ENCODE results near the gene LYSET.

The LYSET gene

GRCh38 chr14:93150227-93151208 is 34.6 kb upstream of the LYSET start:
- no peaks in the 10 kb centered on the region for H3K79me1 ChIP-seq (replicated peaks; ENCODE audit: low read length, poor library complexity, severe bottlenecking)
- H2AK5ac ChIP-seq (ENCODE audit: low read length, severe bottlenecking): no peak overlapping the region
- H2BK15ac ChIP-seq (ENCODE audit: low read depth, poor library complexity, severe bottlenecking): no peak overlapping the region
- no peak overlapping the region for H2BK5ac ChIP-seq (ENCODE audit: low read depth, low read length, poor library complexity, severe bottlenecking)
- no peak overlapping the region for H3K23ac ChIP-seq (ENCODE audit: low read length in 2 of 2)
- H3K18ac ChIP-seq (ENCODE audit: low read depth in 1 of 2, low read length in 2 of 2): no peak overlapping the region
- no peak overlapping the region for H2AFZ ChIP-seq (ENCODE audit: low read depth, low read length)
- no peak overlapping the region for H4K91ac ChIP-seq (ENCODE audit: low read length)
- no peak overlapping the region for H3K27ac ChIP-seq (ENCODE audit: low read length, poor library complexity, severe bottlenecking)
- no peaks in the 10 kb centered on the region for H3K36me3 ChIP-seq (ENCODE audit: control insufficient read depth in 1 of 2, insufficient read depth in 2 of 2, low read depth in 1 of 2, low read length in 2 of 2)
- H3K4ac ChIP-seq (ENCODE audit: low read depth in 1 of 2, low read length in 2 of 2): no peak overlapping the region
- H3K14ac ChIP-seq (ENCODE audit: low read length in 2 of 2): no peak overlapping the region
- no peak overlapping the region for H3K4me2 ChIP-seq (ENCODE audit: low read length, poor library complexity, severe bottlenecking)
- no peak for DNase-seq
- no peak overlapping the region for H3K4me3 ChIP-seq (ENCODE audit: insufficient read depth in 1 of 2, low read depth in 1 of 2, low read length in 2 of 2)
- H2BK120ac ChIP-seq (ENCODE audit: low read depth, low read length): no peak overlapping the region
- peaks cover 0 to 9% of the 10 kb centered on the region in 2 experiments for H3K27me3 ChIP-seq (ENCODE audit: control insufficient read depth in 1 of 2, insufficient read depth in 1 of 2, low read length in 2 of 2)
- whole genome bisulfite sequencing: 71% methylated on average over 14 of the region's 16 CpGs
- no peak overlapping the region for H2BK12ac ChIP-seq (ENCODE audit: low read length in 2 of 2)
- H3K9ac ChIP-seq (ENCODE audit: low read length): no peak overlapping the region
- peaks cover 4% of the 10 kb centered on the region for H3K4me1 ChIP-seq (ENCODE audit: control insufficient read depth, insufficient read depth, low read depth, low read length)
- H4K8ac ChIP-seq (ENCODE audit: low read length): no peak overlapping the region
- no peaks in the 10 kb centered on the region for H3K9me3 ChIP-seq (ENCODE audit: control insufficient read depth, low read length)

GRCh38 chr14:93153121-93153520 is 32.0 kb upstream of the LYSET start:
- Histone ChIP-seq H3K9me3 (ENCODE audit: control insufficient read depth, low read length) (no peaks in the 10 kb centered on the region), H2BK15ac (ENCODE audit: low read depth, poor library complexity, severe bottlenecking) (no peak overlapping the region), H3K4me2 (ENCODE audit: low read length, poor library complexity, severe bottlenecking) (no peak overlapping the region), H3K36me3 (ENCODE audit: control insufficient read depth in 1 of 2, insufficient read depth in 2 of 2, low read depth in 1 of 2, low read length in 2 of 2) (no peaks in the 10 kb centered on the region), H3K4me1 (ENCODE audit: control insufficient read depth, insufficient read depth, low read depth, low read length) (peaks cover 4% of the 10 kb centered on the region), H3K9ac (ENCODE audit: low read length) (no peak overlapping the region), H4K8ac (ENCODE audit: low read length) (no peak overlapping the region), H3K27ac (ENCODE audit: low read length, poor library complexity, severe bottlenecking) (no peak overlapping the region), H3K79me1 (replicated peaks; ENCODE audit: low read length, poor library complexity, severe bottlenecking) (no peaks in the 10 kb centered on the region), H3K14ac (ENCODE audit: low read length in 2 of 2) (no peak overlapping the region), H2AK5ac (ENCODE audit: low read length, severe bottlenecking) (no peak overlapping the region), H3K4me3 (ENCODE audit: insufficient read depth in 1 of 2, low read depth in 1 of 2, low read length in 2 of 2) (no peak overlapping the region), H2BK120ac (ENCODE audit: low read depth, low read length) (no peak overlapping the region), H4K91ac (ENCODE audit: low read length) (no peak overlapping the region), H2BK12ac (ENCODE audit: low read length in 2 of 2) (no peak overlapping the region), H3K27me3 (ENCODE audit: control insufficient read depth in 1 of 2, insufficient read depth in 1 of 2, low read length in 2 of 2) (peaks cover 0 to 4% of the 10 kb centered on the region in 2 experiments), H2AFZ (ENCODE audit: low read depth, low read length) (no peak overlapping the region), H2BK5ac (ENCODE audit: low read depth, low read length, poor library complexity, severe bottlenecking) (no peak overlapping the region), H3K18ac (ENCODE audit: low read depth in 1 of 2, low read length in 2 of 2) (no peak overlapping the region), H3K4ac (ENCODE audit: low read depth in 1 of 2, low read length in 2 of 2) (no peak overlapping the region), H3K23ac (ENCODE audit: low read length in 2 of 2) (no peak overlapping the region)
- WGBS: 81% methylated on average over 5 of the region's 7 CpGs
- no peak for DNase-seq

GRCh38 chr14:93155667-93156066 is 29.4 kb upstream of the LYSET start:
- Histone ChIP-seq H3K9me3 (ENCODE audit: control insufficient read depth, low read length) (no peaks in the 10 kb centered on the region), H3K14ac (ENCODE audit: low read length in 2 of 2) (no peak overlapping the region), H3K4ac (ENCODE audit: low read depth in 1 of 2, low read length in 2 of 2) (no peak overlapping the region), H2BK5ac (ENCODE audit: low read depth, low read length, poor library complexity, severe bottlenecking) (no peak overlapping the region), H3K27ac (ENCODE audit: low read length, poor library complexity, severe bottlenecking) (no peak overlapping the region), H3K18ac (ENCODE audit: low read depth in 1 of 2, low read length in 2 of 2) (no peak overlapping the region), H3K9ac (ENCODE audit: low read length) (no peak overlapping the region), H2BK120ac (ENCODE audit: low read depth, low read length) (no peak overlapping the region), H3K23ac (ENCODE audit: low read length in 2 of 2) (no peak overlapping the region), H3K36me3 (ENCODE audit: control insufficient read depth in 1 of 2, insufficient read depth in 2 of 2, low read depth in 1 of 2, low read length in 2 of 2) (no peaks in the 10 kb centered on the region), H3K4me2 (ENCODE audit: low read length, poor library complexity, severe bottlenecking) (no peak overlapping the region), H3K4me3 (ENCODE audit: insufficient read depth in 1 of 2, low read depth in 1 of 2, low read length in 2 of 2) (no peak overlapping the region), H2BK15ac (ENCODE audit: low read depth, poor library complexity, severe bottlenecking) (no peak overlapping the region), H2AFZ (ENCODE audit: low read depth, low read length) (no peak overlapping the region), H3K27me3 (ENCODE audit: control insufficient read depth in 1 of 2, insufficient read depth in 1 of 2, low read length in 2 of 2) (no peaks in the 10 kb centered on the region), H3K79me1 (replicated peaks; ENCODE audit: low read length, poor library complexity, severe bottlenecking) (no peaks in the 10 kb centered on the region), H3K4me1 (ENCODE audit: control insufficient read depth, insufficient read depth, low read depth, low read length) (peaks cover 3% of the 10 kb centered on the region), H2AK5ac (ENCODE audit: low read length, severe bottlenecking) (no peak overlapping the region), H4K8ac (ENCODE audit: low read length) (no peak overlapping the region), H4K91ac (ENCODE audit: low read length) (no peak overlapping the region), H2BK12ac (ENCODE audit: low read length in 2 of 2) (no peak overlapping the region)
- no peak for DNase-seq
- WGBS: 100% methylated on average over 2 of the region's 2 CpGs

GRCh38 chr14:93156693-93157369 is 28.3 kb upstream of the LYSET start:
- H4K8ac ChIP-seq (ENCODE audit: low read length): no peak overlapping the region
- H3K23ac ChIP-seq (ENCODE audit: low read length in 2 of 2): no peak overlapping the region
- no peak overlapping the region for H2BK12ac ChIP-seq (ENCODE audit: low read length in 2 of 2)
- no peaks in the 10 kb centered on the region for H3K36me3 ChIP-seq (ENCODE audit: control insufficient read depth in 1 of 2, insufficient read depth in 2 of 2, low read depth in 1 of 2, low read length in 2 of 2)
- no peaks in the 10 kb centered on the region for H3K79me1 ChIP-seq (replicated peaks; ENCODE audit: low read length, poor library complexity, severe bottlenecking)
- H2BK120ac ChIP-seq (ENCODE audit: low read depth, low read length): no peak overlapping the region
- DNase-seq: no peak
- no peak overlapping the region for H3K18ac ChIP-seq (ENCODE audit: low read depth in 1 of 2, low read length in 2 of 2)
- no peak overlapping the region for H3K4ac ChIP-seq (ENCODE audit: low read depth in 1 of 2, low read length in 2 of 2)
- no peak overlapping the region for H3K4me2 ChIP-seq (ENCODE audit: low read length, poor library complexity, severe bottlenecking)
- H2BK15ac ChIP-seq (ENCODE audit: low read depth, poor library complexity, severe bottlenecking): no peak overlapping the region
- no peak overlapping the region for H3K4me3 ChIP-seq (ENCODE audit: insufficient read depth in 1 of 2, low read depth in 1 of 2, low read length in 2 of 2)
- H2AK5ac ChIP-seq (ENCODE audit: low read length, severe bottlenecking): peak overlapping the region; percentile 45
- 74% methylated on average over 8 of the region's 8 CpGs for WGBS
- H3K27ac ChIP-seq (ENCODE audit: low read length, poor library complexity, severe bottlenecking): no peak overlapping the region
- H3K9ac ChIP-seq (ENCODE audit: low read length): no peak overlapping the region
- peaks cover 3% of the 10 kb centered on the region for H3K4me1 ChIP-seq (ENCODE audit: control insufficient read depth, insufficient read depth, low read depth, low read length)
- no peaks in the 10 kb centered on the region for H3K9me3 ChIP-seq (ENCODE audit: control insufficient read depth, low read length)
- H3K27me3 ChIP-seq (ENCODE audit: control insufficient read depth in 1 of 2, insufficient read depth in 1 of 2, low read length in 2 of 2): no peaks in the 10 kb centered on the region
- H2AFZ ChIP-seq (ENCODE audit: low read depth, low read length): no peak overlapping the region
- H2BK5ac ChIP-seq (ENCODE audit: low read depth, low read length, poor library complexity, severe bottlenecking): no peak overlapping the region
- H4K91ac ChIP-seq (ENCODE audit: low read length): no peak overlapping the region
- H3K14ac ChIP-seq (ENCODE audit: low read length in 2 of 2): no peak overlapping the region

All from mesenchymal stem cell (in vitro differentiated cells and primary cell).